Measurements from ENCODE around the gene NEU2. TPM values are rescaled to one million over a fixed set of nuclear protein-coding genes. Genes with fewer than 3 reads are reported as not detected.

NEU2 gene
- total and polyA plus RNA-seq, 10 of the 15 experiments (the other 5 are each of a cell fraction or from before 2014, with no cell fraction given), result not detected

- peak; percentile 32; the same call in 1 of the 2 replicates for TF ChIP-seq SPI1 (IDR thresholded peaks at IDR 0.05; ENCODE audit: borderline replicate concordance, insufficient read depth, low read depth, low read length)
- peak; percentile 29 for TF ChIP-seq NR2C1 (IDR thresholded peaks at IDR 0.05)
- TF ChIP-seq TAF1 (IDR thresholded peaks at IDR 0.05; ENCODE audit: borderline replicate concordance, low read depth, low read length), result 0 out of 2 replicates have a peak, but pooled peaks have one; percentile 11
- 0 out of 2 replicates have a peak, but pooled peaks have one; percentile 46 for TF ChIP-seq MXI1 (IDR thresholded peaks at IDR 0.05; ENCODE audit: low read depth, low read length)
- TF ChIP-seq EP300 (IDR thresholded peaks at IDR 0.05; ENCODE audit: borderline replicate concordance in 1 of 2, control insufficient read depth in 1 of 2, low read depth in 2 of 2, low read length in 2 of 2), result peak; percentile 46 to 56; a peak in 1 of 4 replicates
- no peak for TF ChIP-seq ZZZ3 (IDR thresholded peaks at IDR 0.05; ENCODE audit: control insufficient read depth, insufficient read length, low read depth)
- TF ChIP-seq JUNB (IDR thresholded peaks at IDR 0.05), result peak; percentile 28
- peak; percentile 47; the same call in 1 of the 2 replicates for TF ChIP-seq BACH1 (IDR thresholded peaks at IDR 0.05; ENCODE audit: borderline replicate concordance)
- TF ChIP-seq GABPA (IDR thresholded peaks at IDR 0.05; ENCODE audit: low read depth), result no peak
- TF ChIP-seq NKRF (conservative IDR thresholded peaks at IDR 0.05), result no peak
- TF ChIP-seq KLF5 (IDR thresholded peaks at IDR 0.05; ENCODE audit: partially characterized antibody), result no peak
- TF ChIP-seq CHD4 (IDR thresholded peaks at IDR 0.05), result no peak
- TF ChIP-seq JUND (IDR thresholded peaks at IDR 0.05; ENCODE audit: low read depth, low read length), result no peak
- no peak for TF ChIP-seq NR2C2 (IDR thresholded peaks at IDR 0.05; ENCODE audit: borderline replicate concordance, control insufficient read depth, insufficient read length, low read depth)
- TF ChIP-seq PRDM15 (CRISPR knock-in tag; IDR thresholded peaks at IDR 0.05), result 0 out of 2 replicates have a peak, but pooled peaks have one; percentile 4
- peak; percentile 64; the same call in 1 of the 2 replicates for TF ChIP-seq TCF7 (IDR thresholded peaks at IDR 0.05; ENCODE audit: borderline replicate concordance)
Observed at GRCh38 chr2:233081232-233081730, 48.8 kb downstream of the NEU2 start (continued).
